Activated CD4-positive, CD25-positive, alpha-beta regulatory T cell treated with anti-CD3 and anti-CD28 coated beads, Interleukin-2, amount 50 U/mL, for 72 hours (primary cell): Measurements from ENCODE around the gene HIGD2A.

ENCODE experiments used
- DNase-seq: peaks from one replicate; pipeline ENCODE4 v3.0.0; 2021

HIGD2A gene

GRCh38 chr5:176369934-176370711 is 18.4 kb upstream of the HIGD2A start:
- DNase-seq: no peak

- no peak for DNase-seq
Measured at GRCh38 chr5:176371621-176372539, 16.7 kb upstream of the HIGD2A start.

GRCh38 chr5:176373100-176373818 is 15.3 kb upstream of the HIGD2A start:
- DNase-seq: no peak

GRCh38 chr5:176379881-176380280 is 8.7 kb upstream of the HIGD2A start:
- DNase-seq: no peak

GRCh38 chr5:176381423-176381822 is 7.1 kb upstream of the HIGD2A start:
- DNase-seq: no peak

GRCh38 chr5:176381979-176382378 is 6.6 kb upstream of the HIGD2A start:
- no peak for DNase-seq

- no peak for DNase-seq
Measured at GRCh38 chr5:176382721-176383120, 5.8 kb upstream of the HIGD2A start.

GRCh38 chr5:176383248-176383905 is 5.2 kb upstream of the HIGD2A start:
- DNase-seq: no peak

- no peak for DNase-seq
Measured at GRCh38 chr5:176383961-176384360, 4.6 kb upstream of the HIGD2A start.

GRCh38 chr5:176384366-176384930 is 4.1 kb upstream of the HIGD2A start:
- DNase-seq: no peak

GRCh38 chr5:176384991-176385390 is 3.6 kb upstream of the HIGD2A start:
- no peak for DNase-seq

- DNase-seq: no peak
Measured at GRCh38 chr5:176386491-176386890, 2.1 kb upstream of the HIGD2A start.

- no peak for DNase-seq
Measured at GRCh38 chr5:176387384-176387925, 1.1 kb upstream of the HIGD2A start.

GRCh38 chr5:176388003-176388443 is 528 bp upstream of the HIGD2A start:
- DNase-seq: no peak

GRCh38 chr5:176389135-176390123 is 878 bp downstream of the HIGD2A start:
- DNase-seq: no peak

GRCh38 chr5:176391479-176391878 is 2.9 kb downstream of the HIGD2A start:
- DNase-seq: no peak

GRCh38 chr5:176391999-176392398 is 3.4 kb downstream of the HIGD2A start:
- no peak for DNase-seq

- no peak for DNase-seq
Measured at GRCh38 chr5:176392526-176392925, 4.0 kb downstream of the HIGD2A start.

GRCh38 chr5:176394096-176394495 is 5.5 kb downstream of the HIGD2A start:
- no peak for DNase-seq

- DNase-seq: no peak
Measured at GRCh38 chr5:176394881-176395675, 6.5 kb downstream of the HIGD2A start.
